Ammon's horn (tissue), 1 donor: ENCODE measurements around the gene KLK13.

Experiments used
- DNase-seq: peaks from one replicate; pipeline ENCODE4 v3.0.0-alpha.2; 2016; ENCODE audit warnings: low spot score

KLK13 gene

GRCh38 chr19:51091895-51092873 lies 27.3 kb upstream of the KLK13 start:
- no peak for DNase-seq

- no peak for DNase-seq
These were observed 26.2 kb upstream of the KLK13 start for GRCh38 chr19:51091126-51091525.

GRCh38 chr19:51090471-51090870 lies 25.6 kb upstream of the KLK13 start:
- no peak for DNase-seq

- DNase-seq, result no peak
These were observed 24.9 kb upstream of the KLK13 start for GRCh38 chr19:51089786-51090185.

GRCh38 chr19:51086153-51086850 lies 21.4 kb upstream of the KLK13 start:
- no peak for DNase-seq

- DNase-seq, result no peak
These were observed 19.6 kb upstream of the KLK13 start for GRCh38 chr19:51084505-51084904.

GRCh38 chr19:51083783-51084182 lies 18.9 kb upstream of the KLK13 start:
- DNase-seq, result no peak

- DNase-seq, result no peak
These were observed 18.3 kb upstream of the KLK13 start for GRCh38 chr19:51083181-51083580.

GRCh38 chr19:51082611-51083010 lies 17.7 kb upstream of the KLK13 start, which contains the start of gene KLK14:
Gene KLK14 (minus strand): TSS chr19:51082887. CDS start chr19:51082614, 273 bp downstream.
- no peak for DNase-seq

- DNase-seq, result no peak
These were observed 16.6 kb upstream of the KLK13 start for GRCh38 chr19:51081476-51081875.

- DNase-seq, result no peak
These were observed 14.7 kb upstream of the KLK13 start for GRCh38 chr19:51079481-51080110.

- DNase-seq, result no peak
These were observed 13.8 kb upstream of the KLK13 start for GRCh38 chr19:51078731-51079130.

- DNase-seq, result no peak
These were observed 13.2 kb upstream of the KLK13 start for GRCh38 chr19:51078104-51078503.

- DNase-seq, result no peak
These were observed 11.8 kb upstream of the KLK13 start for GRCh38 chr19:51076631-51077213.

GRCh38 chr19:51075998-51076397 lies 11.1 kb upstream of the KLK13 start:
- no peak for DNase-seq

GRCh38 chr19:51071095-51071405 lies 6.2 kb upstream of the KLK13 start:
- DNase-seq, result no peak

- DNase-seq, result no peak
These were observed 5.6 kb upstream of the KLK13 start for GRCh38 chr19:51070334-51071094.

- no peak for DNase-seq
These were observed 1.7 kb upstream of the KLK13 start for GRCh38 chr19:51066393-51067186.

GRCh38 chr19:51065221-51065960 lies 499 bp upstream of the KLK13 start:
- no peak for DNase-seq

GRCh38 chr19:51063664-51064063 lies 1.2 kb downstream of the KLK13 start:
- DNase-seq, result no peak
